ENCODE data around the gene PANK1. TPM values are rescaled to one million over a fixed set of nuclear protein-coding genes. Genes with fewer than 3 reads are reported as not detected.
A peak's percentile ranks its signal among the peaks of the same experiment; 100 is the strongest.

PANK1 gene
- total and polyA plus RNA-seq, 2 of the 8 experiments (the other 6 are each of a cell fraction or from before 2014, with no cell fraction given) = 18.5 to 40.4 TPM

DNA sequence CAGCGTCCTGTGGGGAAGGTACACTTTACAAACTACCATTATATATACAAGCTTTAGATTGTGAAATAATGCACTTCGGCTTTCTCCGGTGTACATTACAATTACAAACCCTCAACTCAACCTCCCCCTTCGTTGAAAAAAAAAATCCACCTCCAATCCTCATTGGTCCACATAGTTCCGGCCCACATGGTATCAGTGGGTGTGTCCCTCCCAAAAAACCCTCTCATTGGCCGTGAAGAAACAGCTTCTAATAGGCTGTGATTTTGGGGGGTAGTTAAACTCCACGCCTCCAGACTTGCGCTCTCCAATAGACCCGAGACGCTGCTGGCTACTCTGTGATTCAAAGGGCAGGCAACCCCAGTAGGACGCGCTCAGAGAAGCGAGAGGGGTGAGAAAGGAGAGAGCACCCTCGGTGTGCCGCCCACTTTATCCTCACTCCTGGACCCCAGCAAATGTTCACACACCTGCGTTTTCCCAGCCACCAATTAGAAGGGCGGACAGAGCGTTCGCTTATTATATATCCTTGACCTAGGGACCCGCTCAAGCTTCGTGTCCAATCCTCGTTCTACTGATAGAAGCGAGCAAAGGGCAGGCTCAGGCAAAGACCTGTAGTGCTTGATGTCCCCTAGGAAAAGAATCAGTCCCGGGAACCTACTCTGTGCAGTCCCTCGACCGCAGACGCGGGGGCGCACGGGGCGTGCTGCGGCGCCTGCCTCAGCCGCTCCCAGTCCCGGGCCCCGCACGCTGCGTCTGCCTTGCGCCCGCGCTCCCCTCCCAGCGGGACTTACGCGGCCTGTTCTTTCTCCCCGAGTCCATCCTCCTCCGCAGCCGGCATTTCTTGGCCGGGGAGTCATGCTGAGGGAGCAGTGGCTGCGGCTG, 991 bp downstream of the PANK1 start:
- DNase-seq (ENCODE audit: low read depth in 1 of 2, low spot score in 2 of 2) = peak; percentile 84 to 88
- Histone ChIP-seq H3K18ac (ENCODE audit: extremely low read depth, low read length) (peak overlapping the region; percentile 64), H3K4me3 (ENCODE audit: extremely low read depth in 1 of 4, insufficient read depth in 2 of 4, low read depth in 3 of 4, low read length in 4 of 4) (peak overlapping the region; percentile 84 to 93 (median 90)), H3K23ac (ENCODE audit: insufficient read length) (no peak overlapping the region), H3K79me1 (ENCODE audit: low read depth, low read length) (peaks cover 3% of the 10 kb centered on the region), H2AK5ac (ENCODE audit: low read depth, low read length) (no peak overlapping the region), H2AFZ (ENCODE audit: low read length) (0 out of 2 replicates have a peak overlapping the region, but pooled peaks have one; percentile 14), H2BK5ac (ENCODE audit: low read depth, low read length) (peak overlapping the region; percentile 79), H2BK20ac (ENCODE audit: low read length) (no peak overlapping the region), H2BK12ac (ENCODE audit: low read depth, low read length) (0 out of 2 replicates have a peak overlapping the region, but pooled peaks have one; percentile 35), H2BK15ac (ENCODE audit: low read length) (no peak overlapping the region), H4K5ac (ENCODE audit: insufficient read length, low read depth, low read length) (peak overlapping the region; percentile 88), H4K91ac (replicated peaks; ENCODE audit: insufficient read length, low read length) (peak overlapping the region; percentile 29), H2BK120ac (replicated peaks; ENCODE audit: low read depth, low read length) (no peak overlapping the region), H3K79me2 (ENCODE audit: control insufficient read depth in 1 of 2, insufficient read depth in 2 of 2, low read length in 2 of 2) (peaks cover 32 to 54% of the 10 kb centered on the region in 2 experiments), H4K8ac (ENCODE audit: extremely low read depth, insufficient read depth, low read length) (peak overlapping the region; percentile 74), H3K4me1 (replicated peaks in 1 of 4; ENCODE audit: control insufficient read depth in 3 of 4, insufficient read depth in 4 of 4, low read length in 3 of 4) (peaks cover 2 to 13% (median 10%) of the 10 kb centered on the region in 4 experiments; a peak in 6 of 7 replicates), H3K14ac (ENCODE audit: insufficient read length) (no peak overlapping the region), H3K4me2 (ENCODE audit: insufficient read depth in 1 of 2, low read depth in 2 of 2, low read length in 2 of 2) (peak overlapping the region; percentile 87 to 91), H3K36me3 (ENCODE audit: control insufficient read depth in 2 of 4, insufficient read depth in 4 of 4, low read length in 3 of 4) (no peaks in the 10 kb centered on the region; a peak in 1 of 8 replicates), H3K9me3 (ENCODE audit: insufficient read depth in 2 of 2, low read depth in 1 of 2, low read length in 1 of 2) (no peaks in the 10 kb centered on the region), H3K4ac (replicated peaks; ENCODE audit: insufficient read length, low read depth, low read length) (peak overlapping the region; percentile 87), H3K56ac (replicated peaks; ENCODE audit: insufficient read length, low read depth, low read length) (peak overlapping the region; percentile 90), H3K27me3 (replicated peaks in 1 of 4; ENCODE audit: control insufficient read depth in 3 of 4, extremely low read depth in 1 of 4, insufficient read depth in 3 of 4, low read length in 3 of 4) (no peaks in the 10 kb centered on the region), H3K23me2 (ENCODE audit: low read depth, low read length) (peaks cover 5% of the 10 kb centered on the region; the same call in 1 of the 2 replicates), H3K27ac (ENCODE audit: low read depth, low read length) (peak overlapping the region; percentile 88), H3K9ac (replicated peaks in 1 of 4; ENCODE audit: extremely low read depth in 1 of 4, low read depth in 3 of 4, low read length in 3 of 4) (peak overlapping the region; percentile 85 to 97 (median 87)), H4K20me1 (replicated peaks in 1 of 2; ENCODE audit: control insufficient read depth in 1 of 2, insufficient read depth in 2 of 2, low read length in 2 of 2) (peaks cover 0 to 6% of the 10 kb centered on the region in 2 experiments)
- ChIA-PET POLR2A (ENCODE audit: partially characterized antibody) (interaction anchor here (0.5 to 5.7 kb wide), 37 partner anchors 8 to 1541 kb away, joined by 3 to 79 read pairs (median 4); partner anchors contain the start of genes KIF20B and LIPA), CTCF (ENCODE audit: partially characterized antibody) (interaction anchor here (0.9 to 2.6 kb wide), 9 partner anchors 13 to 427 kb away, joined by 3 to 8 read pairs (median 3); partner anchors contain the start of gene KIF20B)
- FAIRE-seq = peak; percentile 99
- 1% methylated on average over 46 of the region's 49 CpGs; no CpG with 5 or more reads in 1 of the 2 experiments for WGBS, 2 experiments (ENCODE audit: extremely low coverage in 1 of 2, insufficient coverage in 1 of 2, insufficient read length in 1 of 2, insufficient replicate concordance in 2 of 2, low coverage in 1 of 2, low lambda C conversion rate in 2 of 2, missing lambda C conversion rate in 1 of 2)
- TF ChIP-seq TAF7 (optimal IDR thresholded peaks at IDR 0.05; ENCODE audit: borderline replicate concordance, low read depth, low read length) (peak; percentile 96), GTF2F1 (IDR thresholded peaks at IDR 0.05; ENCODE audit: borderline replicate concordance, low read depth, low read length) (peak; percentile 81; the same call in 1 of the 2 replicates), CHD1 (IDR thresholded peaks at IDR 0.05; ENCODE audit: low read depth, low read length) (peak; percentile 71; the same call in 1 of the 2 replicates), CHD2 (IDR thresholded peaks at IDR 0.05; ENCODE audit: low read length) (no peak), POLR2AphosphoS5 (IDR thresholded peaks at IDR 0.05; ENCODE audit: low read depth, low read length) (peak; percentile 98)
- TF ChIP-seq, protein P1, sequence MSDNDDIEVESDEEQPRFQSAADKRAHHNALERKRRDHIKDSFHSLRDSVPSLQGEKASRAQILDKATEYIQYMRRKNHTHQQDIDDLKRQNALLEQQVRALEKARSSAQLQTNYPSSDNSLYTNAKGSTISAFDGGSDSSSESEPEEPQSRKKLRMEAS (IDR thresholded peaks at IDR 0.05) = 0 out of 2 replicates have a peak, but pooled peaks have one; percentile 45
- TF ChIP-seq, protein P2, sequence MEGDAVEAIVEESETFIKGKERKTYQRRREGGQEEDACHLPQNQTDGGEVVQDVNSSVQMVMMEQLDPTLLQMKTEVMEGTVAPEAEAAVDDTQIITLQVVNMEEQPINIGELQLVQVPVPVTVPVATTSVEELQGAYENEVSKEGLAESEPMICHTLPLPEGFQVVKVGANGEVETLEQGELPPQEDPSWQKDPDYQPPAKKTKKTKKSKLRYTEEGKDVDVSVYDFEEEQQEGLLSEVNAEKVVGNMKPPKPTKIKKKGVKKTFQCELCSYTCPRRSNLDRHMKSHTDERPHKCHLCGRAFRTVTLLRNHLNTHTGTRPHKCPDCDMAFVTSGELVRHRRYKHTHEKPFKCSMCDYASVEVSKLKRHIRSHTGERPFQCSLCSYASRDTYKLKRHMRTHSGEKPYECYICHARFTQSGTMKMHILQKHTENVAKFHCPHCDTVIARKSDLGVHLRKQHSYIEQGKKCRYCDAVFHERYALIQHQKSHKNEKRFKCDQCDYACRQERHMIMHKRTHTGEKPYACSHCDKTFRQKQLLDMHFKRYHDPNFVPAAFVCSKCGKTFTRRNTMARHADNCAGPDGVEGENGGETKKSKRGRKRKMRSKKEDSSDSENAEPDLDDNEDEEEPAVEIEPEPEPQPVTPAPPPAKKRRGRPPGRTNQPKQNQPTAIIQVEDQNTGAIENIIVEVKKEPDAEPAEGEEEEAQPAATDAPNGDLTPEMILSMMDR (IDR thresholded peaks at IDR 0.05; ENCODE audit: control extremely low read depth in 1 of 3, insufficient read depth in 1 of 3, low read depth in 1 of 3, low read length in 3 of 3) = peak in 1 of 3 experiments; percentile 9; a peak in 1 of 4 replicates

Measured in H1 (cell line).